Kidney capillary endothelial cell (primary cell): Measurements from ENCODE around the gene SAA2.
A peak's percentile ranks its signal among the peaks of the same experiment; 100 is the strongest.
"Not testable (repeated sequence)": the region's sequence is repeated elsewhere in the genome, so short reads cannot be mapped to it uniquely, and the experiment has no call there.

Source experiments
- DNase-seq: peaks from one replicate; pipeline ENCODE4 v3.0.0-alpha.2; 2018; ENCODE audit warnings: low spot score

SAA2 gene

GRCh38 chr11:18247191-18247581 is 1.3 kb downstream of the SAA2 start:
- not testable (repeated sequence) for DNase-seq

- not testable (repeated sequence) for DNase-seq
Measured at GRCh38 chr11:18246379-18247190, 1.9 kb downstream of the SAA2 start.

GRCh38 chr11:18245396-18245795 is 3.1 kb downstream of the SAA2 start:
- DNase-seq, result no peak

- DNase-seq, result peak; percentile 68
Measured at GRCh38 chr11:18243783-18244362, 4.6 kb downstream of the SAA2 start.

GRCh38 chr11:18239655-18240054 is 8.8 kb downstream of the SAA2 start:
- no peak for DNase-seq

- no peak for DNase-seq
Measured at GRCh38 chr11:18236664-18237356, 11.7 kb downstream of the SAA2 start, which contains the start of gene SAA4. TSS of gene SAA4 (minus strand) at chr11:18236802. CDS start at chr11:18235926, 876 bp downstream.

- no peak for DNase-seq
Measured at GRCh38 chr11:18235394-18236334, 12.8 kb downstream of the SAA2 start.

GRCh38 chr11:18233912-18234311 is 14.6 kb downstream of the SAA2 start:
- no peak for DNase-seq

GRCh38 chr11:18230859-18231258 is 17.6 kb downstream of the SAA2 start:
- DNase-seq, result no peak

GRCh38 chr11:18229501-18229900 is 19.0 kb downstream of the SAA2 start:
- DNase-seq, result no peak

GRCh38 chr11:18225913-18226312 is 22.6 kb downstream of the SAA2 start:
- no peak for DNase-seq

- DNase-seq, result no peak
Measured at GRCh38 chr11:18223591-18224387, 24.7 kb downstream of the SAA2 start.

GRCh38 chr11:18222814-18223421 is 25.6 kb downstream of the SAA2 start:
- no peak for DNase-seq

- DNase-seq, result no peak
Measured at GRCh38 chr11:18221274-18221876, 27.1 kb downstream of the SAA2 start.

- no peak for DNase-seq
Measured at GRCh38 chr11:18209058-18209457, 39.4 kb downstream of the SAA2 start.

- no peak for DNase-seq
Measured at GRCh38 chr11:18204771-18205170, 43.7 kb downstream of the SAA2 start.

- no peak for DNase-seq
Measured at GRCh38 chr11:18204220-18204619, 44.2 kb downstream of the SAA2 start.

- DNase-seq, result peak; percentile 31
Measured at GRCh38 chr11:18203723-18204122, 44.7 kb downstream of the SAA2 start.

GRCh38 chr11:18197738-18198137 is 50.7 kb downstream of the SAA2 start:
- DNase-seq, result not testable (repeated sequence)

GRCh38 chr11:18196532-18196931 is 51.9 kb downstream of the SAA2 start:
- no peak for DNase-seq
